ENCODE data around the gene ZNF385B.

Gene ZNF385B

DNA sequence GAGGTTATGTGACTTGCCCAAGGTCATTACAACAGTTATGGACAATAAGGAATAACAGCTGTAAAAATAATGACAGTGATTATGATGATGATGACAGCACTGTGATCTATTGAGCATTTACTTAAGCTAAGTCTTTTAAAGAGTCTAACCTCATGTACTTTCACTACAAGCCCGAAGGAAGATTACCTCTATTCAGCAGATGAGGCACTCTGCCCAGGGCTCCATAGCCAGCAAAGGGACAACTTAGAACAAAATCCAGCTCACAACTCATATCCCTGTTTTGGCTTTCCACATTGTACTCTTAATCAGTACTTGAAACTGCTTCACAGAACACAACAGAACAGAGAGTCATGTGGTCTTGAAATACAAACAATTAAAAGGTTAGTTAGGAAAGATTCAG is 290.2 kb downstream of the ZNF385B start:
- DNase-seq (ENCODE audit: low spot score): no peak
- in situ Hi-C loops (cut with MboI; ENCODE audit: low pct_unique_long_range_greater_than_20kb, low sequenced_read_pairs, unreplicated experiment): no loop called here
- TF ChIP-seq, protein P1, sequence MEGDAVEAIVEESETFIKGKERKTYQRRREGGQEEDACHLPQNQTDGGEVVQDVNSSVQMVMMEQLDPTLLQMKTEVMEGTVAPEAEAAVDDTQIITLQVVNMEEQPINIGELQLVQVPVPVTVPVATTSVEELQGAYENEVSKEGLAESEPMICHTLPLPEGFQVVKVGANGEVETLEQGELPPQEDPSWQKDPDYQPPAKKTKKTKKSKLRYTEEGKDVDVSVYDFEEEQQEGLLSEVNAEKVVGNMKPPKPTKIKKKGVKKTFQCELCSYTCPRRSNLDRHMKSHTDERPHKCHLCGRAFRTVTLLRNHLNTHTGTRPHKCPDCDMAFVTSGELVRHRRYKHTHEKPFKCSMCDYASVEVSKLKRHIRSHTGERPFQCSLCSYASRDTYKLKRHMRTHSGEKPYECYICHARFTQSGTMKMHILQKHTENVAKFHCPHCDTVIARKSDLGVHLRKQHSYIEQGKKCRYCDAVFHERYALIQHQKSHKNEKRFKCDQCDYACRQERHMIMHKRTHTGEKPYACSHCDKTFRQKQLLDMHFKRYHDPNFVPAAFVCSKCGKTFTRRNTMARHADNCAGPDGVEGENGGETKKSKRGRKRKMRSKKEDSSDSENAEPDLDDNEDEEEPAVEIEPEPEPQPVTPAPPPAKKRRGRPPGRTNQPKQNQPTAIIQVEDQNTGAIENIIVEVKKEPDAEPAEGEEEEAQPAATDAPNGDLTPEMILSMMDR (IDR thresholded peaks at IDR 0.05; ENCODE audit: extremely low read depth, insufficient read depth, missing control alignments): no peak

DNA sequence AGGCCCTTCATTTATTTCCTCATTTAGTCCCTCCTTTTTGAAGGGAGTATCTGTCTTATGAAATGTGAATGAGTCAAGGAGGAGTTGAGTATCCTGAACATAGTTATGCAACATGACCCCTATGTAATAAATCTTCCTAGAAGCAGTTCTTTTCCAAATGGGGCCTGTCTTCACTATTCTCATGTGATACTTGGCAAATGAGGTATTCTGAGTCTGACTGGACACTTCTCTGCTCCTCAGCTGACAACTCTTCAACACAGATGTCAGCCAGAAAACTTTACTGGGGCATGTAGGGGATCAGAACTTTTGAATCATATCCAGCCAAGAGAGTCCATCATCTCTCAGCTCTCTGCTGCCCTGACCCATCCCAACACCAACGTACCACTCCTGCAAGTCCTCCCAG is 291.6 kb downstream of the ZNF385B start:
- TF ChIP-seq, protein P1 (IDR thresholded peaks at IDR 0.05; ENCODE audit: extremely low read depth, insufficient read depth, missing control alignments): no peak
- in situ Hi-C loops (cut with MboI; ENCODE audit: low pct_unique_long_range_greater_than_20kb, low sequenced_read_pairs, unreplicated experiment): no loop called here
- no peak for DNase-seq (ENCODE audit: low spot score)

DNA sequence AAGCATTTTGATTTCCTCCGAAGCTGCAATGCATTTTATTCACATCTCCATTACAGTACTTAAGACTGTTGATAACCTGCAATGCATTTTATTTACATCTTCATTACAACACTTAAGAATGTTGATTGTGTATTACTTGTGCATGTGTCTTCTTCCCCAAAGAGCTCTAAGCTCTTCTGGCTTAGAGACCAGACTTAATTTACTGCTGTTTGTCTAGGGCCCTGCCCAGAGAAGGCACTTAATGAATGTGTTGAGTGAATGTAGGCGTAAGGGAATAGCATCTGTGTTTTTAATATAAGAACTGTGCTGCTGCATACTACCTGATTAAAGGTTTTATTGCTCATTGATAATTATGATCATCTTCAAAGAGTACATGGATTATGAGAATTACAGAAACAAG is 295.6 kb downstream of the ZNF385B start:
- TF ChIP-seq, protein P1 (IDR thresholded peaks at IDR 0.05; ENCODE audit: extremely low read depth, insufficient read depth, missing control alignments): no peak
- in situ Hi-C loops (cut with MboI; ENCODE audit: low pct_unique_long_range_greater_than_20kb, low sequenced_read_pairs, unreplicated experiment): no loop called here

DNA sequence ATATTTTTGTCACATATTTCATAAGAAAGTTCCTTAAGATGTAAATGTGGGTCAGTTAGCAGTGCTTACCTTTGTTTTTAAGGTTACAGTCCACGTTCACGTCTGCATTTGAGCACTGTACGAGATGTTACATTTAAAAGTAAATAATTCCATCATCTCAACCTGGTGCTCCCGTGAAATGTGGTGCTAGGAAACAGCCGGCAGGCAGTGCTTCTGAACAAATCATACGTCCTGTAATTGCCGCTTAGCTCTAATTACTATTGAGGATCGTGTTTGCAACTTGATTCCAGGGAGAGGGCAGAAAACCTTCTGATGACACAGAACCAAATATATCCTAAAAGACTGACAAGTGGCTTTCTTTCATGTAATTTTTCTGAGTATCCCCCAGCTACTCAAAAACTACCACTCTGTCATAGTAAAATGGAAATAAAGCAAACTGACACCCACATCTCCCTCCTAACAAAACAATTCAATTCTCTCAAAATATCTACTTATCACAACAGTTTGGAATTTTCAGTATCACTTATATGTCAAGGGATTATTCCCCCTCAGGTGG is 299.0 kb downstream of the ZNF385B start:
- no peak for DNase-seq (ENCODE audit: low spot score)
- in situ Hi-C loops (cut with MboI; ENCODE audit: low pct_unique_long_range_greater_than_20kb, low sequenced_read_pairs, unreplicated experiment): no loop called here
- TF ChIP-seq, protein P1 (IDR thresholded peaks at IDR 0.05; ENCODE audit: extremely low read depth, insufficient read depth, missing control alignments): no peak

More for the DNA sequence above, 295.6 kb downstream of the ZNF385B start:
- no peak for DNase-seq (ENCODE audit: low spot score)

DNA sequence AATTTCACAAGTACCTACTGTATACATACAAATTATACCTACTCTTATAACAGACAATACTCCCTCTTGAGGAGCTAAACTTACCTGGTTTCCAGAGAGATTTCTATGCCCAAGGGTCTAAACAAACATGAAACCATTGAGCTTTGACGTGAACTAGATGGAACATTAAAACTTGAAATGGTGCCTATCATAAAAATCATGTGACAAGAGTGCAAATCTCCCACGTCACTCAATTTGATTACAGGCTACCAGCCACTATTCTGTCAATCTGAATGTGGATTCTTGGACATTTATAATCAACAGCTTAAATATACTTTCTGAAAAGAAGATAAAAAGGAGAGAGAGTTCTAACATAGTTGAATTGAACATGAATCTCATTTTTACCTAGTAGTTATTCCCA is 299.7 kb downstream of the ZNF385B start:
- no peak for DNase-seq (ENCODE audit: low spot score)
- in situ Hi-C loops (cut with MboI; ENCODE audit: low pct_unique_long_range_greater_than_20kb, low sequenced_read_pairs, unreplicated experiment): no loop called here
- TF ChIP-seq, protein P1 (IDR thresholded peaks at IDR 0.05; ENCODE audit: extremely low read depth, insufficient read depth, missing control alignments): no peak

DNA sequence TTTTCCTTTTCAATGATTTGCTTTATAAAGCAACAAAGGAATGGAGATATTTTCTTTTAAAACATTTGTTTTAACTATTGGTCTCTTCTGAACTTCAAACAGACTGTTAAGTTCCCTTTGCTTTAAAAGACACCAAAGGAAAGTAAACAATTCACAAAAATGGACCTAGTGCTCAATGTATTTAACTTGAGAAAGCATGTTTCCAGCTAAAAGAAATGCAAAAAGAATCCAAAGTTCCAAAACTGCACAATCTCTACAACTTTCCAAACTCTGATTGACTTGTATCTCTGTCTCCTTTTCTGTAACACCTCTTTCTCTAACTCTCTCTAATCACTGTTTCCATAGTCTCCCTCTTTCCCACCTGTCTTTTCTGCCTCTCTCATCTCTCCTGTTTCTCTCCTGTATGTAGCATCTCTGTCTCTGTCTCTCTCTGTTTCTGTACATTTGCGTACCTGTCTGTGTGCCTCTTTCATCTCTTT is 301.1 kb downstream of the ZNF385B start:
- in situ Hi-C loops (cut with MboI; ENCODE audit: low pct_unique_long_range_greater_than_20kb, low sequenced_read_pairs, unreplicated experiment): no loop called here
- no peak for DNase-seq (ENCODE audit: low spot score)
- TF ChIP-seq, protein P1 (IDR thresholded peaks at IDR 0.05; ENCODE audit: extremely low read depth, insufficient read depth, missing control alignments): no peak
